ENCODE results near the gene HM13.

DNA sequence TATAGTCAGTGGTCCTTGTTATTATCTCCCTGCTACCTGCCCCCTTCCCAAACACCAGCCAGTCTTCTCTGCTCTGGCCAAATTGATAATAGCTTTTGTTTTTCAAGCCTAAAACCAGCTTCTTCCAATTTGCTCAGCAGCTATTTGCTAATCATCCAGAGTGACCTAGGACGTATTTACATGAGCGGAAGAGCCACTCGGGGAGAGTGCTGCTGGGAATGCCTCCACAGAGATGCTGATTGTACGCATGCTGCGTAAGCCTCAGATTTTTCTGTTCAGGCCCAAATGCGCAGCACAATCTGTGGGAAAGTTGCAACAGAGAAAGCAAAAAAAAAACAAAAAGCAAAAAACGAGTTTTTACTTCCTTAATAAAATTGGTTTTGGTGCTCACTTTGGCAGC is 66.5 kb downstream of the HM13 start:
- TF ChIP-seq CTCF (IDR thresholded peaks at IDR 0.05) (no peak), POLR2A (IDR thresholded peaks at IDR 0.05) (no peak)
